HG02610 (cell line): Measurements from ENCODE around the gene RGS6.

ENCODE experiments used
- ATAC-seq: cut with Tn5 transposase; IDR thresholded peaks from one replicate; pipeline ENCODE4 v1.9.1; 2021; ENCODE audit warnings: mild to moderate bottlenecking, moderate library complexity; ENCODE audit not compliant: unreplicated experiment

RGS6 gene

DNA sequence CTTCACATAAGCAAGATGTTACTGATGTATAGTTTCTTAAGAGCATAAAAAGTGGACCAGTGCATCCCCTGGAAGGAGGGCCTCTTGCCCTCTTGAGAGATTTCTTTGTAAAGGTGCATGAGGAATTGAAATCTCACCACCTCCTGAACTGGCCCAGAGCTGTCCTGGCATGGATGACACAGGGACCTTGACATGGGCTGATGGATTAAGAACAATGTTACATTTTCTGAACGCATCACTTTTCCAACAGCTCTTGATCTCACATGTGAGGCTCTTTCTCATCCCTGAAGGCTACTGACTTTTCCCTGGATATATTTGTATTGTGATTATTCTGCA is 360.4 kb downstream of the RGS6 start:
- ATAC-seq: no peak

DNA sequence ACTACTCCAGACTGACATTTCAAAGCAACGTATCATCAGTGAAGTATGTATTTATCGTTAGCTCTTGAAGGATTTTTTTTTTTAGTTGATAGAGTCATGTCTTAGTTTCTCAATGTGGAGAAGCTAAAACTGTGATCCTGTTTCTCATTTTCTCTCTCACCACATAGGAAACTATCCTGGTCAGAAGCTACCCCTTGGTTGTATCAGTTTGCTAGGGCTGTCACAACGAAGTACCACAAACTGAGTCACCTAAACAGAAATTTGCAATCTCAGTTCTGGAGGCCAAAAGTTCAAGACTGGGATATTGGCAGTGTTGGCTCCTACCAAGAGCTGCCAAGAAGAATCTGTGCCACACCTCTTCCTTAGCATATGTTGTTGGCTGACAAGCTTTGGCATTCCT is 369.1 kb downstream of the RGS6 start:
- no peak for ATAC-seq

DNA sequence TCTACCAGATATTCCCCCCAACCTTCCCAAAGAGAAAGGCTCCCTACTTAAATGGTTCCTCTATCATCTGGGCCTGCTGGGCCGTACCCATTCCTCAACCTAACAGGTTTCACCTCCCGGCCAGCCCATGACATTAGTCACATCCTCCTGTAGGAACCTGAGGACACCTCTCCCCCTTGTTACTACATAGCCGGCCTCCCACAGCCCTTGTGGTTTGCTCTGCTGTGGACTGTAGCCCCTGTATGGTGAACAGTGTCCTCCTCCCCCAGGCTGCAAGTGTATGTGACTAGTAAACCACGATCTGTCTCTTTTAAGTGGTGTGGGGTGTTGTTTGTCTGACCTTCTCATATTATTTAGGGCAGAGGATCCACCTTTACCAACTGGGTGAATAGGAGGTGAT is 371.7 kb downstream of the RGS6 start:
- no peak for ATAC-seq

DNA sequence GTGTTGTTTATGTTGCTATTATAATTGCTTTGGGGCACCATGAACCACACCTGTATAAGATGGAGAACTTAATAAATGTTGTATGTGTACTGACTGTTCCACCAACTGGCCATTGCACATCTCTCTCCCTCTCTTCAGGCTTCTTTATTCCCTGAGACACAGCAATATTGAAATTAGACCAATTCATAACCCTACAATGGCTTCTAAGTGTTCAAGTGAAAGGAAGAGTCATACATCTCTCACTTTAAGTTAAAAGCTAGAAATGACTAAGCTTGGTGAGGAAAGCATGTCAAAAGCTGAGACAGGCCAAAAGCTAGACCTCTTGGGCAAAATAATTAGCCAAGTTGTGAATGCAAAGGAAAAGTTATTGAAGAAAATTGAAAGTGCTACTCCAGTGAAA is 373.3 kb downstream of the RGS6 start:
- ATAC-seq: no peak

DNA sequence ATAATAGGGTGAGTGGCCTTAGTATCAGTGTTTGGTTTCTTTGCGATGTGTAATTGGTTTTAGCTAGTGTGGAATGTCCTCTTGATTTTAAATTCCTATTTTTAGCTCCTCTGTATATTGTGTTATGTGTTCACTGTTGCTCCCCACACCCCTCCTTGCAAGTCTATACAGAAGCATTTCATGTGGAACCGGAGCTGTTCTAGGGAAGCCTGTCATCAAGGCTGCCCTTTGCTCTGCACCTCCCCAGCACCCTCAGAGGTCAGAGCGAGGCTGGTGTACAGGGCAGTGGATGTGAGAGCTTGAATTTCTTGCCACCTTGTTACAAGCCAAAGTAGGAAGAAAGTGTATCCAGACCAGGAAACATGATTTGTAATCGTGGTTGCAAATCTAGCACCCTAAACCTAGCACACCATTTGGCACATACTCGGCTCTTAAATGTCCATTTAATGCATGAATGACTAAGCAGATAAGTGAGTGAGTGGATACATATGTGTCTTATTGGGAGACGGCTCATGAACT is 376.8 kb downstream of the RGS6 start:
- ATAC-seq: no peak

DNA sequence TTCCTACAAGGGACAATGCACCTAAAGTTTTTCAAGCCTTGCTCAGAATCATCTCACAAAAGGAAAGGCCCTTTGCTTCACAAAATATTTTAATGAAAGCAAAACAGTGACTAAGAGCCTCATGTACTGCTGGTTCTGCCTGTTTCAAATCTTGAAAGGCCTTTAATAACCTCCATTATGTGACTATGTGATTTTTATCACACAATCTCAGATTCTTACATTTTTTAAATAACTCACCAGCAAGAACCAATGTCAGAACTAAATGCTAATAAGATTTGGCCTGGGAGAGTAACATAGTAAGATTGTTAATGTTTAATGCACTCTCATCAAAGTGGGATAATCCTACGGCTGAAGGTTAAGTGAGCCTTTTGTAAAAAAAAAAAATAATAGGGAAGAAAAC is 378.9 kb downstream of the RGS6 start:
- ATAC-seq: no peak

DNA sequence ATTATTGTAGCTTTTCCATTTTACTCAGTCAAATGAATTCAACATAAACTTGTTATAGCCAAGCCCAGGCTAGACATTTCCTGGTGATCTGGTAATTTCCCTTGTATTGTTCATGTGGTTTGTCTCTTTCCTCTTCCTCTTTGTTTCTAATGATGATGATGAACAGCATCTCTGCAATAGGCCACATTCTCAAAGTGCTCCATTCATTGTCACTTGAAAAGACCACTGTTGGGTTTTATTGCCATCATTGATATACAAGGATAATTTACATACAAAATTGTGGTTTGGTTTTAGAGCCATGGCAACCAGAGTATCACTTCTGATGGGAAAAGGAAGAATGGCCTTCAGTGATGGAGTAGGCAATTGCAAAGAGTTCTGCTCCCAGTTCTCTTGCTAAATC is 379.3 kb downstream of the RGS6 start:
- no peak for ATAC-seq

DNA sequence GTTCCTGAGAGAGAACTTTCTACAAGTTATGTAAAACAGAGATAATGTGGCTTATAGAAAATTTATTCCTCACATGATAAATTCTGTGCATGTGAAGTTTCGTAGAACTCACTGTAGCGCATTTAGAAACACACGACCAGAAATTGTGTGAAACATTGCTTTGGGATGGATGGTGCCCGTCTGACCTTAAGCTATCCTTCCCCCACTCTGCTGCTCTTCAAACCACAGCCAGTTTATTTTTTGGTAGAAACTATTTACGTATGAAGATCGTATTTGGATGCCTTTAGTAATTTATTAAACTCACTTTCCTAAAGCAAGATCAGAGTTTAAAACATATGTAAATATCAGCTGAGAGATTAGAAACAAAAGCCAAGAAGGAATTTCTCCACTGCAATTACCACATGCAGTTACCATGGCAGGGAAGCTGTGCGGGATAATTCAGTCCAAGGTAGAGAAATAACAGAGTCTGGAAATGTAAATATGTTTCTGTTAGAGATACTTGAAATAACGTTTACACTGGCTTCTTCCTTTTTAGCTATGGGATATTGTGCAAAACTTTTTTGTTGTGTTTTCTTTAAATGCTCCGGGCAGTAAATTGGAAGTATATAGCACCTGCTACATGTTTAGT is 382.7 kb downstream of the RGS6 start:
- no peak for ATAC-seq

DNA sequence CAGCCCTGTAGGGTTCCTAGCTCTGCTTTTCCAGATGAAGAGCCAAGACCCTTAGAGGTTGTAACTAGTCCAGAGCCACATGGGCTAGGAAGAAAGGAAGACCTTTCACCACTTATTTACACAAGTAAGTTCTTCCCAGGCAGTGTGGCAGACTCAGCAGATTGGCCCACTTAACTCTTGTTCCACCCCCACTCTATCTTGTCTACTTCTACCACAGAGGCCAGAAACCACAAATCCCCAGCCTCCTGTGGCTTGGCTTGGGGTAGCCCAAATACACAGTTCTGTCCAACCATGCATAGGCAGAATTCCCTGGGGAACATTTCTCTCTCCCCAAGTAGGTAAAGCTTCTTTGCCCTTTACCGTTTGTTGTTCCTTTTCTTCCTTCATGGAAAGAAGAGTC is 383.5 kb downstream of the RGS6 start:
- no peak for ATAC-seq

DNA sequence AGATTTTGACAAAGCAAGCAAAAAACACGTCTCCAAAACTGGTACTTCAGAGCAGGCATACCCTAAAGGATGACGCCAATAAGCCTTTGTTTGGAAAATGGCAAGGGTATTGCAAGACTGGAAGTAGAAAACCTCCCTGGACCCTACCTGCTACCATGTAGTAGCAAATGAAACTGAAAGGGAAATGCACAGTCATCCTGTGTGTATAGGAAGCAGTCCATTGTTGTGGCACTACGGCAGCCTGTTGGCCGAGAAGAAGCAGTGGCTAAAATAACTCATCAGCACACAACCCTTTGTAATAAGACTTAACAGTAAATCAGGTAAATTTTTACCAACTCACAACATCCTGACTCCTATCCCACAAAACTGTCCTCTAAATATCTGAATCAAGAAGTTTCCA is 386.4 kb downstream of the RGS6 start:
- no peak for ATAC-seq

DNA sequence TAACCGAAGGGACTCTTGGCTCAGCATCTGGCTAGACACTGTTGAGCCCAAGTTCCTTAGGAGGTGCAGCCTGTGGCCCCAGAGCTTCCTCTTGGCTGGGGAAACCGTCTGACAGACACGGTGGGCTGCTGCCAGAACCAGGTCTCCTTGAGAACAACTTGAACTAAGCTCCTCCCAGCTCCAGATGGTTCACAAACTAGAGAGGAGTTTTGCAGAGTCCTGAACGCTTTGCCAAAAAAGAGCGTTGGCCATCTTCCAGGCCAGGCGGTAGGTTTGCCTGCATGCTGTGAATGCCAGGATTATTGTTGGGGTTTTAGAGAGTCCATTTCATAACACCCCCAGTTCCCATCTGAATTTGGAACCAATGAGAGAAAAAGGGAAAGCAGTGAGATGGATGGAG is 399.8 kb downstream of the RGS6 start:
- no peak for ATAC-seq

DNA sequence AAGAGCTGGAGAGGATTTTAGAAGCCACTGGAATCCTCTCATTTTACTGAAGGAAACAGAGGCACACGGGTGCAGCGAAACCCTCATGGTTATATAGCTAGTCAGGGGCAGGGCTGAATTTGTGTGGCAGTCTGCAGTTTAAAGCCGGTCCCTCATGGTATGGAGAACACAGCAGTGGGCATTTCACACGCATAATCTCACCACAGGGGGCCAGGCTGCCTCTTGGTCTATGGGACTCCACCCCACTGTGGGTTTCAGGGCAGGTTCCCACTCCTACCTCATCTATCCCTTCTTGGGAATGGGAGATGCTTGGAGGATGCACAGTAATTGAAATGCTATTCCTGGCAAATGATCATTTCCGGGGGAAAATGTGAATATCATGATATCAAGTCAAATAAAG is 400.6 kb downstream of the RGS6 start:
- no peak for ATAC-seq

DNA sequence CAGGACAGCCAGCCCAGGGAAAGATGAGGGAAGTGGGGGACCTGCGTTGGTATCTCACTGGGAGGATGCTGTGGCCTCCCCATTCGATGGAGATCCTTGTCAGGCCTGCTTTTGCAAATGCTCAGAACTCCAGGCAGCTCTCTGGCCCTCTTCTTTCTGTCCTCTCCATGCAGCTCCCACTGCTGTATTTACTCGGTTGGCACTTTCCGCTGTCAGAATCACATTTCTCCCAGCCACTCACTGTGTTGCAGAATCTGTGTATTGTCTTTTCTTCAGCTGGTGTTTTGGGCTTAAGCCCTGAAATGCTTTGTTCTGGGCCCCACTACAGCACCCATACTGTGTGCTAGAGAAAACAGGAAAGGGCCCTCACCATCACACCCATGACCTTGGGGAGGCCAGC is 401.1 kb downstream of the RGS6 start:
- no peak for ATAC-seq

DNA sequence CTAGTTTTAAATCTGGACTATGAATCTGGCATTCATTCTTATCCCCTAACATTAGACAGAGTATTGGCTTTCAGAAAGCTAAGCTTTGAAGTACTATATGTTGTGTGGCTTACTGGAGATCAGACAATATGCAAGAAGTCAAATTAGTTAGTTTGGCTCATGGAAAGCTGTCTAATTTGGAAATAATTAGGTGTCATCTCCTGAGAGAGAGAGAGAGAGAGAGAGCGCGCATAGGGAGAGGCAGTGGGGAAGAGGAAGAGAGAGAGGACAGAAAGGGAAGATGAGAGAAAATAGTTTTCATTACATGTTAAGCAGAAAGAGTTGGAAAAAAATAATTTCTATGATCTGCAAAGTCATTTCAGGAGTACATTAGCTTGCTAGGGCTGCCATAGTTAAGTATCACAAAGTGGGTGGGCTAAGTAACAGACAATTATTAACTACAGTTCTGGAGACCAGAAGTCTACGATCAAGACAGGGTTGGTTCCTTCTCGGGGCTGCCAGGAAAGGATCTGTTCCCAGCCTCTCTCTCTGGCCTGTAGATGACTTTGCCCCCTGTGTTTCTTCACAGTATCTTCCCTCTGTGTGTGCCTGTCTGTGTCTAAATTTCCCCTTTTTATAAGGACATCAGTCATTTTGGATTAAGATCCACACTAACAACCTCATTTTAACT is 404.2 kb downstream of the RGS6 start:
- no peak for ATAC-seq

DNA sequence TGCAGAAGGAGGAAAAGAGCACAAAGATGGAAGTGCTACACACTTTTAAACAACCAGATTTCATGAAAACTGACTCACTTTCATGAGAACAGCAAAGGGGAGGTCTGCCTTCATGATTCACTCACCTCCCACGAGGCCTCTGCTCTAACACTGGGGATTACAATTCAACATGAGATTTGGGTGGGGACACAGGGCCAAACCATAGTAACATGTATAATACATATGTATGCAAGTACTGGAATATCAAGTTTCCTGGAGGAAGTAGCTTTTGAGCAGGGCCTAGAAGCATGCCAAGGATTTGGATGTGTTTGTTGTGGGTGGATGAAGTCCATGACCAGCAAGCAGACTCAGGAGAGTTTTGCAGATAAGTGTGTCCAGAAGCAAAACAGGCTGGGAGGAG is 409.0 kb downstream of the RGS6 start:
- no peak for ATAC-seq

DNA sequence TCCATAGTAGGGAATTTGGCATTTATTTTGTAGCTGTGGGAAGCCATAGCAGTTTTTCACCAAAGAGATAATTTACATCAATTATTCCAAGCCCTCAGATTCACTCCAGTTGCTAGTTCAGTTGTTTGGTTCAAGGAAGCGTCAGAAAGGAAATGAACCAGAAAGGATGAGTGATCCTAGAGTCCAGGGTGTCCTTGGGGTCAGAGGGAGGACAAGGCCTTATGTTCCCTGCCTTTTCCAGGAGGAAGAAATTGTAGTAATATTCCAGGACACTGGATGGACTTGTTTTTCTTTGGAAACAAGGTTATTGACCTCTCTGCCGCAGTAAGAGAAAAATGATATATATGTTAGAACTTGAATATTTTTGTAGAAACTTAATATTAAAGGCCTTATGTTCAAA is 409.5 kb downstream of the RGS6 start:
- no peak for ATAC-seq

DNA sequence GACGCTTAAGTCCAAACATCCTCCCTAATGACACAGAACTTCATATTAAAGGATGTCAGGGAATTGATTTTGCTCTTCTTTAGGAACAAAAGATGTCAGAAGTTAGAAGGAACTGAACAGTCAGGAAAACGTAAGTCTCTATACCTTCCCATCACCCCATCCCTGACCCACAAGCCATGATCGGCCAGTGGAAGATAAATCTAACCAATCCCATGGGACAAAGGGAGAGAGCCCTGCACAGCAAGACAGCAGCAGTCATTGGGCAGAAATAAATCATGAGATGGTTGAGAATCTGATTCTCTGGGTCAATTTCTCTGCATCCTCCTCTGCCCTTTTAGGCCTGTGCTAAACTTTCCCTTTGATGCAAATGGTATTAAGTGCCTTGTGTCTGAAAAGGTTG is 414.9 kb downstream of the RGS6 start:
- ATAC-seq: no peak

DNA sequence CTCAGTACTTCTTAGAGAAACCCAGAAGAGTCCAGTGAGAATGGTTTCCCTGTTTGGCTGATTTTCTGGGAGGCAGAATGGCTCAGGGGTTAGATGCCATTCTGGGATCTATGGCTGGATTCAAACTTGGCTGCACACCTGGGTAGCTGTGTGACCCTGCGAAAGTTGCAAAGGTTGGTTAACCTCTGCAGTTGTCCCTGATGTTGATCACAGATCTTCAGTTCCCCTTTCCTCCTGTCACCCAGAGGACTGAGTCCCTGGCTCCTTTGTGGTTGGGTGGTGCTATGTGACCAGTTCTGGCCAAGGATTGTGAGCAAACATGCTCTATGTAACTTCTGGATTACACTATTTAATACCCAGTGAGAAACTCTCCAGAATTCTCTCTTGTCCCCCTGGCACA is 418.0 kb downstream of the RGS6 start:
- no peak for ATAC-seq

DNA sequence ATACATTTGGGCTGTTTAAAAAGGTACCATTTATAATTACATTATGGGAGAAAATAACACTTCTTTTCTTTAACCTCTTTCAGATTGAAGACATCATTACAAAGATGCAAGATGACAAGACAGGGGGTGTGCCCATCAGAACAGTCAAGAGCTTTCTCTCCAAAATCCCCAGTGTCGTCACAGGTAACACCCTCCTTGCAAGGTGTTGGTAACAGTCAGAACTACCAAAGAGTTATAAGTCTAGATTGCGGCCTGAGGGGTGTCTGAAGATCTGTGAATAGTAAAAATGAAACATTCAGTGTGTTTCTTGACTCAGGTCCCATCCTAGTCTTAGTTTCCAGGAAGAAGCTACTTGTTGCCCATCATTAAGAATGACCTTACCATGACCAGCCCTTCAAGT is 419.8 kb downstream of the RGS6 start:
- ATAC-seq: no peak

DNA sequence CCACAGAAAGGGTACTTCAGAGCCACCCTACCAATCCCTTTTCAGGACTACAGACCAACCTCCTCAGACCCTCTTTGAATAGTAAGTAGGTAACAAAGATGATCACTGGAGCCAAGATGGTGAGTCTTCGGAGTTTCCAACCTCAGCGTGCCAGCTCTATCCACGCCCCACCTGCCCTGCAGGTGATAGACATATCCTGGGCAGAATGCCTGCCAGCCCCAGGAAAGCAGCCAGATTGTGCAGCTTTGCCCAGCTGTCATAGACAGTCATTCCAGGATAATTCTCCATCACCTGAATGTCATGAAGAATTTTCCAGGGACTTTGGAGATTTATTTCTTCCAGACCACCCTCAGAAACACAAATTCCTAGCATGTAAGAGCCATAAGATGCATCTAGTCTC is 434.4 kb downstream of the RGS6 start:
- no peak for ATAC-seq

DNA sequence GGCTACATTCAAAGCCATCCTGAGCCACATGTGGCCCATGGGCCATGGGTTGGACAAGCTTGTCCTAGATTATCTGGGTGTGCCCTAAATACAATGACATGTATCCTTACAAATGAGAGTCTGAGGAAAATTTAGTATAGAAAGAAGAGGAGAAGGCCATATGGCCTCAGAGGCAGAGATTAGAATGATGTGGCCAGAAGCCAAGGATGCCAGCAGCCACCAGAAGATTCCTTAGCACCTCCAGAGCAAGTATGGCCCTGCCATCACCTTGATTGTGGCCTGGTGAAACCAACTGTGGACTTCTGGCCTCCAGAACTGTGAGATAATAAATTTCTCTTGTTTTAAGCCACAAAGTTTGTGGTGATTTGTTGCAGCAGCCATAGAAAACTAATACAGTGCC is 436.9 kb downstream of the RGS6 start:
- ATAC-seq: no peak

DNA sequence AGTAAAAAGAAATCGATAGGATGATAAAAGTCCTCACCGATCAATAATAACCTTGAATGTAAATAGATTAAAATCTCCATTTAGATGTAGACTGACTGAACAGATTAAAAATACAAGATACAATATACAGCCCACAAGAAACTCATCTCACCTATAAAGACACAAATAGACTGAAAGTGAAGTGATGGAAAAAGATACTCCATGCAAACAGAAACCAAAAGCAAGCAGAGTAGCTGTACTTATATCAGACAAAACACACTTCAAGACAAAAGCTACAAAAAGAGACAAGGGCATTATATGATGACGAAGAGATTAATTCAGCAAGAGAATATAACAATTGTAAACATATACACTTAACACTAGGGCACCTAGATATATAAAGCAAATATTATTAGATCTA is 444.8 kb downstream of the RGS6 start:
- no peak for ATAC-seq

DNA sequence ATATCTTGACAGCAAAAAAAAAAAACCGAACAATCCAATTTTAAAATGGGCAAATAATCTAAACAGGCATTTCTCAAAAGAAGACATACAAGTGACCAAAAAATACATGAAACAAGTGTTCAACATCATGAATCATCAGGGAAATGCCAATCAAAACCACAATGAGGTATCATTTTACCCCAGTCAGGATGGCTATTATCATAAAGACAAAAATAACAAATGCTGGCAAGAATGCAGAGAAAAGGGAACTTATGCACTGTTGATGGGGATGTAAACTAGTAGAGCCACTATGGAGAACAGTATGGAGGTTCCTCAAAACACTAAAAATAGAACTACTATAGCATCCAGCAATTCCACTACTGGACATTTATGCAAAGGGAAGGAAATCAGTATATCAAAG is 448.2 kb downstream of the RGS6 start:
- ATAC-seq: no peak
